ENCODE data around the gene NRXN2. TPM values are rescaled to one million over a fixed set of nuclear protein-coding genes. Genes with fewer than 3 reads are reported as not detected.

The NRXN2 gene
- total RNA-seq, 2 experiments from 2014 or later: 0.18 to 0.39 TPM

GRCh38 chr11:64691543-64691942 is 31.5 kb downstream of the NRXN2 start:
- no peak for ATAC-seq
- Mint-ChIP-seq H3K36me3 (ENCODE audit: low read depth) (no peaks in the 10 kb centered on the region), H3K27ac (no peak overlapping the region), H3K27me3 (peaks cover 23% of the 10 kb centered on the region), H3K4me1 (peaks cover 19% of the 10 kb centered on the region), H3K4me3 (no peak overlapping the region), H3K9me3 (ENCODE audit: low read depth) (no peaks in the 10 kb centered on the region)
- no peak for DNase-seq
- ChIA-PET POLR2A (no interaction called here), CTCF (no interaction called here)
- intact Hi-C loops (cut with DNase I, micrococcal nuclease): no loop called here

- H3K4me3 Mint-ChIP-seq: no peak overlapping the region
- no peak overlapping the region for H3K27ac Mint-ChIP-seq
- peaks cover 19% of the 10 kb centered on the region for H3K4me1 Mint-ChIP-seq
- peaks cover 18% of the 10 kb centered on the region for H3K27me3 Mint-ChIP-seq
- intact Hi-C loops (cut with DNase I, micrococcal nuclease): no loop called here
- ChIA-PET POLR2A (no interaction called here), CTCF (interaction anchor here (0.5 to 2.3 kb wide), 5 partner anchors 9 to 858 kb away, joined by 5 to 33 read pairs (median 12); partner anchors contain the start of gene RASGRP2)
- H3K9me3 Mint-ChIP-seq (ENCODE audit: low read depth): no peaks in the 10 kb centered on the region
- H3K36me3 Mint-ChIP-seq (ENCODE audit: low read depth): no peaks in the 10 kb centered on the region
- DNase-seq (no peak), ATAC-seq (no peak)
These were observed 32.8 kb downstream of the NRXN2 start for GRCh38 chr11:64690235-64690634.

GRCh38 chr11:64688534-64688982 is 34.4 kb downstream of the NRXN2 start:
- H3K4me1 Mint-ChIP-seq: peaks cover 19% of the 10 kb centered on the region
- H3K36me3 Mint-ChIP-seq (ENCODE audit: low read depth): no peaks in the 10 kb centered on the region
- DNase-seq: peak; percentile 96
- H3K27me3 Mint-ChIP-seq: peaks cover 12% of the 10 kb centered on the region
- H3K27ac Mint-ChIP-seq: no peak overlapping the region
- peak overlapping the region; percentile 25 for H3K4me3 Mint-ChIP-seq
- CTCF ChIA-PET: interaction anchor here (0.6 to 2.3 kb wide), 37 partner anchors 8 to 1004 kb away, joined by 3 to 33 read pairs (median 4); partner anchors contain the start of genes RASGRP2 and SF1
- POLR2A ChIA-PET: interaction anchor here (0.6 kb wide), 1 partner anchor 481 kb away, joined by 6 read pairs; no protein-coding TSS in a partner anchor
- intact Hi-C loops (cut with DNase I, micrococcal nuclease): loop anchor here (1.0 to 2.0 kb wide), 3 partner anchors 35 to 54 kb away; partner anchors contain the start of gene NRXN2 (in 2 of the 2)
- ATAC-seq: peak; percentile 98
- H3K9me3 Mint-ChIP-seq (ENCODE audit: low read depth): no peaks in the 10 kb centered on the region

- ATAC-seq (no peak), DNase-seq (no peak)
- H3K27me3 Mint-ChIP-seq: peaks cover 8% of the 10 kb centered on the region
- intact Hi-C loops (cut with DNase I, micrococcal nuclease): loop anchor here (1.0 to 2.0 kb wide), 3 partner anchors 35 to 55 kb away; partner anchors contain the start of gene NRXN2 (in 2 of the 2)
- ChIA-PET POLR2A (no interaction called here), CTCF (interaction anchor here (0.6 to 2.3 kb wide), 23 partner anchors 11 to 584 kb away, joined by 3 to 33 read pairs (median 4); partner anchors contain the start of genes RASGRP2 and SF1)
- no peak overlapping the region for H3K27ac Mint-ChIP-seq
- peaks cover 15% of the 10 kb centered on the region for H3K4me1 Mint-ChIP-seq
- H3K36me3 Mint-ChIP-seq (ENCODE audit: low read depth): no peaks in the 10 kb centered on the region
- H3K9me3 Mint-ChIP-seq (ENCODE audit: low read depth): no peaks in the 10 kb centered on the region
- H3K4me3 Mint-ChIP-seq: no peak overlapping the region
These were observed 35.1 kb downstream of the NRXN2 start for GRCh38 chr11:64687643-64688533.

GRCh38 chr11:64687204-64687603 is 35.8 kb downstream of the NRXN2 start:
- intact Hi-C loops (cut with DNase I, micrococcal nuclease): no loop called here
- CTCF ChIA-PET: no interaction called here
- H3K27me3 Mint-ChIP-seq: peaks cover 2% of the 10 kb centered on the region

GRCh38 chr11:64686466-64687170 is 36.4 kb downstream of the NRXN2 start:
- ATAC-seq: peak; percentile 27

More at GRCh38 chr11:64687204-64687603, 35.8 kb downstream of the NRXN2 start:
- DNase-seq: no peak
- H3K9me3 Mint-ChIP-seq (ENCODE audit: low read depth): no peaks in the 10 kb centered on the region
- H3K36me3 Mint-ChIP-seq (ENCODE audit: low read depth): no peaks in the 10 kb centered on the region
- POLR2A ChIA-PET: no interaction called here
- peaks cover 8% of the 10 kb centered on the region for H3K4me1 Mint-ChIP-seq
- H3K4me3 Mint-ChIP-seq: no peak overlapping the region
- ATAC-seq: no peak
- no peak overlapping the region for H3K27ac Mint-ChIP-seq

GRCh38 chr11:64685536-64685935 is 37.5 kb downstream of the NRXN2 start:
- Mint-ChIP-seq H3K27me3 (no peaks in the 10 kb centered on the region), H3K4me3 (no peak overlapping the region), H3K27ac (no peak overlapping the region), H3K9me3 (ENCODE audit: low read depth) (no peaks in the 10 kb centered on the region), H3K36me3 (ENCODE audit: low read depth) (no peaks in the 10 kb centered on the region), H3K4me1 (peaks cover 8% of the 10 kb centered on the region)
- ChIA-PET POLR2A (no interaction called here), CTCF (no interaction called here)
- no peak for DNase-seq
- no peak for ATAC-seq
- intact Hi-C loops (cut with DNase I, micrococcal nuclease): no loop called here

More at GRCh38 chr11:64686466-64687170, 36.4 kb downstream of the NRXN2 start:
- Mint-ChIP-seq H3K4me1 (peaks cover 8% of the 10 kb centered on the region), H3K27me3 (no peaks in the 10 kb centered on the region), H3K4me3 (no peak overlapping the region), H3K27ac (no peak overlapping the region), H3K36me3 (ENCODE audit: low read depth) (no peaks in the 10 kb centered on the region), H3K9me3 (ENCODE audit: low read depth) (no peaks in the 10 kb centered on the region)
- intact Hi-C loops (cut with DNase I, micrococcal nuclease): no loop called here
- ChIA-PET POLR2A (no interaction called here), CTCF (no interaction called here)
- DNase-seq: no peak

GRCh38 chr11:64684357-64684756 is 38.6 kb downstream of the NRXN2 start:
- intact Hi-C loops (cut with DNase I, micrococcal nuclease): no loop called here

GRCh38 chr11:64681171-64681570 is 41.8 kb downstream of the NRXN2 start:
- H3K27ac Mint-ChIP-seq: no peak overlapping the region
- ChIA-PET POLR2A (no interaction called here), CTCF (interaction anchor here (0.8 kb wide), 1 partner anchor 31 kb away, joined by 3 read pairs; no protein-coding TSS in a partner anchor)
- no peak overlapping the region for H3K4me3 Mint-ChIP-seq
- H3K36me3 Mint-ChIP-seq (ENCODE audit: low read depth): no peaks in the 10 kb centered on the region
- no peak for ATAC-seq
- H3K4me1 Mint-ChIP-seq: no peaks in the 10 kb centered on the region
- no peak for DNase-seq
- peaks cover 14% of the 10 kb centered on the region for H3K27me3 Mint-ChIP-seq
- intact Hi-C loops (cut with DNase I, micrococcal nuclease): no loop called here
- no peaks in the 10 kb centered on the region for H3K9me3 Mint-ChIP-seq (ENCODE audit: low read depth)

More at GRCh38 chr11:64684357-64684756, 38.6 kb downstream of the NRXN2 start:
- ATAC-seq: no peak
- Mint-ChIP-seq H3K36me3 (ENCODE audit: low read depth) (no peaks in the 10 kb centered on the region), H3K4me1 (peaks cover 8% of the 10 kb centered on the region), H3K4me3 (no peak overlapping the region), H3K9me3 (ENCODE audit: low read depth) (no peaks in the 10 kb centered on the region), H3K27ac (no peak overlapping the region), H3K27me3 (no peaks in the 10 kb centered on the region)
- ChIA-PET CTCF (interaction anchor here (0.6 kb wide), 1 partner anchor 90 kb away, joined by 3 read pairs; no protein-coding TSS in a partner anchor), POLR2A (no interaction called here)
- no peak for DNase-seq

- H3K27ac Mint-ChIP-seq: no peak overlapping the region
- H3K4me1 Mint-ChIP-seq: no peaks in the 10 kb centered on the region
- H3K36me3 Mint-ChIP-seq (ENCODE audit: low read depth): no peaks in the 10 kb centered on the region
- H3K27me3 Mint-ChIP-seq: peaks cover 18% of the 10 kb centered on the region
- intact Hi-C loops (cut with DNase I, micrococcal nuclease): no loop called here
- no peak for ATAC-seq
- POLR2A ChIA-PET: no interaction called here
- CTCF ChIA-PET: interaction anchor here (0.8 to 1.4 kb wide), 2 partner anchors 9 to 70 kb away, joined by 3 to 4 read pairs; no protein-coding TSS in a partner anchor
- no peaks in the 10 kb centered on the region for H3K9me3 Mint-ChIP-seq (ENCODE audit: low read depth)
- no peak overlapping the region for H3K4me3 Mint-ChIP-seq
- DNase-seq: no peak
These were observed 43.2 kb downstream of the NRXN2 start for GRCh38 chr11:64679846-64680245.

GRCh38 chr11:64677441-64678023 is 45.5 kb downstream of the NRXN2 start:
- no peaks in the 10 kb centered on the region for H3K4me1 Mint-ChIP-seq
- DNase-seq (no peak), ATAC-seq (no peak)
- no peak overlapping the region for H3K4me3 Mint-ChIP-seq
- H3K27me3 Mint-ChIP-seq: peaks cover 22% of the 10 kb centered on the region
- intact Hi-C loops (cut with DNase I, micrococcal nuclease): no loop called here
- H3K36me3 Mint-ChIP-seq (ENCODE audit: low read depth): no peaks in the 10 kb centered on the region
- H3K9me3 Mint-ChIP-seq (ENCODE audit: low read depth): no peaks in the 10 kb centered on the region
- POLR2A ChIA-PET: no interaction called here
- CTCF ChIA-PET: interaction anchor here (0.5 to 1.0 kb wide), 3 partner anchors 17 to 87 kb away, joined by 3 to 5 read pairs (median 3); no protein-coding TSS in a partner anchor
- H3K27ac Mint-ChIP-seq: no peak overlapping the region
